ENCODE results near the gene NAV3. TPM values are rescaled to one million over a fixed set of nuclear protein-coding genes. Genes with fewer than 3 reads are reported as not detected.

Gene NAV3
- total RNA-seq, 4 donors from 2014 or later: 4.6 to 10.7 (median 6.6) TPM

GRCh38 chr12:78038986-78039385 lies 208.3 kb downstream of the NAV3 start:
- H3K36me3 ChIP-seq: no peaks in the 10 kb centered on the region
- TF ChIP-seq EP300 (IDR thresholded peaks at IDR 0.05) (no peak), POLR2A (IDR thresholded peaks at IDR 0.05) (no peak), POLR2AphosphoS5 (IDR thresholded peaks at IDR 0.05) (no peak)
- TF ChIP-seq, protein P1, sequence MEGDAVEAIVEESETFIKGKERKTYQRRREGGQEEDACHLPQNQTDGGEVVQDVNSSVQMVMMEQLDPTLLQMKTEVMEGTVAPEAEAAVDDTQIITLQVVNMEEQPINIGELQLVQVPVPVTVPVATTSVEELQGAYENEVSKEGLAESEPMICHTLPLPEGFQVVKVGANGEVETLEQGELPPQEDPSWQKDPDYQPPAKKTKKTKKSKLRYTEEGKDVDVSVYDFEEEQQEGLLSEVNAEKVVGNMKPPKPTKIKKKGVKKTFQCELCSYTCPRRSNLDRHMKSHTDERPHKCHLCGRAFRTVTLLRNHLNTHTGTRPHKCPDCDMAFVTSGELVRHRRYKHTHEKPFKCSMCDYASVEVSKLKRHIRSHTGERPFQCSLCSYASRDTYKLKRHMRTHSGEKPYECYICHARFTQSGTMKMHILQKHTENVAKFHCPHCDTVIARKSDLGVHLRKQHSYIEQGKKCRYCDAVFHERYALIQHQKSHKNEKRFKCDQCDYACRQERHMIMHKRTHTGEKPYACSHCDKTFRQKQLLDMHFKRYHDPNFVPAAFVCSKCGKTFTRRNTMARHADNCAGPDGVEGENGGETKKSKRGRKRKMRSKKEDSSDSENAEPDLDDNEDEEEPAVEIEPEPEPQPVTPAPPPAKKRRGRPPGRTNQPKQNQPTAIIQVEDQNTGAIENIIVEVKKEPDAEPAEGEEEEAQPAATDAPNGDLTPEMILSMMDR (IDR thresholded peaks at IDR 0.05): no peak
- no peak for ATAC-seq
- no peaks in the 10 kb centered on the region for H3K27me3 ChIP-seq
- H3K4me1 ChIP-seq: no peaks in the 10 kb centered on the region
- no peak overlapping the region for H3K27ac ChIP-seq
- no peaks in the 10 kb centered on the region for H3K9me3 ChIP-seq
- 76 to 84% methylated on average over 4 of the region's 4 CpGs for WGBS, 2 donors (ENCODE audit: low coverage in 1 of 2)
- H3K4me3 ChIP-seq: no peak overlapping the region

DNA sequence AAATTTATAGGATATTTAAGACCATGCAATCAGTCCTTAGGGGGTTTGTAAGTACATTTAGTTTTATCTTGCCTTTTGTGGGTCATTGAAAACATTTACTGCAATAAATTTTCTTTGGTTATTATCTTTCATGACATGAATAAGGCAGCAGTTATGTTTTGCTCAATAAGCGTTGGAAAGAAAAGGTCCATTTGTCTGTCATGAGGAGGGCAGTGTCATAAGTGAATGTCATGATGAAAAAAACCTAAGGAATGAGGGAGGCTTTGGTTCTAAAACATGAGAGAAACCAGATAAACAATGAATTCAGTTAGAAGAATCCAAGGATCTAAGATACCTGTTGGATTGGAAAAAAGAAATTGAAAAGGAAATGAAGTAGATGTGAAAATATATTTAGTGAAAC lies 209.4 kb downstream of the NAV3 start:
- 62 to 90% methylated on average over 1 of the region's 1 CpG for WGBS, 2 donors (ENCODE audit: low coverage in 1 of 2)

GRCh38 chr12:78050790-78051189 lies 220.1 kb downstream of the NAV3 start:
- Histone ChIP-seq H3K9me3 (peaks cover 0 to 25% (median 0%) of the 10 kb centered on the region in 3 donors), H3K27me3 (no peaks in the 10 kb centered on the region), H3K36me3 (no peaks in the 10 kb centered on the region), H3K27ac (no peak overlapping the region), H3K4me3 (no peak overlapping the region), H3K4me1 (no peaks in the 10 kb centered on the region)
- no peak for TF ChIP-seq EP300 (IDR thresholded peaks at IDR 0.05)
- no peak for TF ChIP-seq POLR2A (IDR thresholded peaks at IDR 0.05)
- no peak for TF ChIP-seq POLR2AphosphoS5 (IDR thresholded peaks at IDR 0.05)
- TF ChIP-seq, protein P1 (IDR thresholded peaks at IDR 0.05): no peak
- WGBS, 2 donors (ENCODE audit: low coverage in 1 of 2): 92 to 95% methylated on average over 7 to 12 of the region's 12 CpGs
- ATAC-seq: no peak

More for the DNA sequence above, 209.4 kb downstream of the NAV3 start:
- Histone ChIP-seq H3K4me3 (no peak overlapping the region), H3K9me3 (peaks cover 0 to 7% (median 0%) of the 10 kb centered on the region in 3 donors), H3K27me3 (no peaks in the 10 kb centered on the region), H3K4me1 (no peaks in the 10 kb centered on the region), H3K27ac (no peak overlapping the region), H3K36me3 (no peaks in the 10 kb centered on the region)
- TF ChIP-seq EP300 (IDR thresholded peaks at IDR 0.05): no peak
- no peak for TF ChIP-seq POLR2A (IDR thresholded peaks at IDR 0.05)
- TF ChIP-seq, protein P1 (IDR thresholded peaks at IDR 0.05): no peak
- no peak for TF ChIP-seq POLR2AphosphoS5 (IDR thresholded peaks at IDR 0.05)
- ATAC-seq: no peak

DNA sequence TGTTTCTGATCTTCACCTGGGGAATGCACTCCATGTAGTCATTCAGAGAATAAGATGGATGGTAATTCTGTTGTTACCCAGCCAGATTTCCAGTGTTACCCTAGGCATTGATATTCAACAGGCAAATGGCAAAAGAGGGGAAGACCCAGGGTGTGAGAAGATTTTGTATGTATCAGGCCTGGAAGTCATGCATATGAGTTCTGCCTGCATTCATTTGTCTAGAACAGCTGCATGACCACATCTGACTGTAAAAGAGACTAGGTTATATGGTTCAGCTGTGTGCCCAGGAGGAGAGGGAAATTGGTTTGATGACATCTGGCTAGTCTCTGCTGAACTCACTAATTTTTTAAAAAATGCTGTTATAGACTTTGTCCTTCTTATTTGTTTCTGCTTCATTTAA lies 224.9 kb downstream of the NAV3 start:
- H3K4me3 ChIP-seq: no peak overlapping the region
- TF ChIP-seq, protein P1 (IDR thresholded peaks at IDR 0.05): no peak
- TF ChIP-seq POLR2AphosphoS5 (IDR thresholded peaks at IDR 0.05) (no peak), EP300 (IDR thresholded peaks at IDR 0.05) (no peak), POLR2A (IDR thresholded peaks at IDR 0.05) (no peak)
- no peaks in the 10 kb centered on the region for H3K27me3 ChIP-seq
- ATAC-seq: no peak
- H3K4me1 ChIP-seq: no peaks in the 10 kb centered on the region
- no peaks in the 10 kb centered on the region for H3K9me3 ChIP-seq
- H3K27ac ChIP-seq: no peak overlapping the region
- no peaks in the 10 kb centered on the region for H3K36me3 ChIP-seq

GRCh38 chr12:78057075-78057474 lies 226.4 kb downstream of the NAV3 start:
- Histone ChIP-seq H3K4me1 (no peaks in the 10 kb centered on the region), H3K36me3 (no peaks in the 10 kb centered on the region), H3K9me3 (no peaks in the 10 kb centered on the region), H3K4me3 (no peak overlapping the region), H3K27me3 (no peaks in the 10 kb centered on the region), H3K27ac (no peak overlapping the region)
- WGBS, 2 donors (ENCODE audit: low coverage in 1 of 2): 75 to 90% methylated on average over 1 of the region's 1 CpG
- TF ChIP-seq EP300 (IDR thresholded peaks at IDR 0.05) (no peak), POLR2A (IDR thresholded peaks at IDR 0.05) (no peak), POLR2AphosphoS5 (IDR thresholded peaks at IDR 0.05) (no peak)
- TF ChIP-seq, protein P1 (IDR thresholded peaks at IDR 0.05): no peak
- no peak for ATAC-seq

Measured in gastroesophageal sphincter (tissue), 4 donors.